GM19468 (cell line): ENCODE results near the gene ARHGAP8.
"Not testable (repeated sequence)": the region's sequence is repeated elsewhere in the genome, so short reads cannot be mapped to it uniquely, and the experiment has no call there.

Experiments used
- ATAC-seq: cut with Tn5 transposase; IDR thresholded peaks from one replicate; pipeline ENCODE4 v1.9.1; 2021; ENCODE audit warnings: mild to moderate bottlenecking, moderate library complexity, moderate number of reproducible peaks; ENCODE audit not compliant: unreplicated experiment; ENCODE audit errors: extremely low read depth

Gene ARHGAP8

DNA sequence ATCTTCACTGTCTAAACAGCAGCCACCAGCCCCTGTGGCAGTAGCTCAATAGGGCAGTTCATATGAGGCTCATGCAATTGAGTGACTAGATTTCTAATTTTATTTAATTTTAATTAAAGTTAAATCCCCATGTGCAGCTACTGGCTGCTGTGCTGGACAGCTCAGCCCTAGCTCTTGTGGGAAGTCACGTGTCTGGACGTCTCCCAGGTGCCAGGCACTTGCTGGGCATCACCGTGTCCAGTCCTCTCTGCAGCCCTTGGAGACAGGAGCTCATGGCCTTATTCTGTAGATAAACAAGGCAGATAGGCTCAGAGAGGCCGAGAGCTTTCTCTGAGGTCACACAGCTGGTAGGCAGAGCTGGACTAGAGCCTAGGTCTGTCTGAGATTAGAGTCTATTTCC lies 95.0 kb downstream of the ARHGAP8 start:
- no peak for ATAC-seq

DNA sequence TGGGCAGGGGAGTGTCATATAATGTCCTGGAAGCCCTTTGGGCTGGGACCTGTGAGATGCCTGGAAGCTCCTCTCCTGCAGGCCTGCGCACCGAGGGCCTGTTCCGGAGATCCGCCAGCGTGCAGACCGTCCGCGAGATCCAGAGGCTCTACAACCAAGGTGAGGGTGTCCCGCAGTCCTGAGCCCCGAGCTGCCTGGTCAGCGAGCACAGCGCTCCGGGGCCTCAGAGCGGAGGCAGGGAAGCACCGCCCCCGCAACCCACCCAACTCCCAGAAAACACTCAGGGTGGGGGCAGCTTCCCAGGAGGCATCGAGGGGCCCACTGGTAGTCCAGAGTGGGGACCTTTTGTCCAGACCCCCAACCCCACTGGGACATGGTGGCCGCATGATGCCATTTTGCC lies 95.5 kb downstream of the ARHGAP8 start:
- no peak for ATAC-seq

DNA sequence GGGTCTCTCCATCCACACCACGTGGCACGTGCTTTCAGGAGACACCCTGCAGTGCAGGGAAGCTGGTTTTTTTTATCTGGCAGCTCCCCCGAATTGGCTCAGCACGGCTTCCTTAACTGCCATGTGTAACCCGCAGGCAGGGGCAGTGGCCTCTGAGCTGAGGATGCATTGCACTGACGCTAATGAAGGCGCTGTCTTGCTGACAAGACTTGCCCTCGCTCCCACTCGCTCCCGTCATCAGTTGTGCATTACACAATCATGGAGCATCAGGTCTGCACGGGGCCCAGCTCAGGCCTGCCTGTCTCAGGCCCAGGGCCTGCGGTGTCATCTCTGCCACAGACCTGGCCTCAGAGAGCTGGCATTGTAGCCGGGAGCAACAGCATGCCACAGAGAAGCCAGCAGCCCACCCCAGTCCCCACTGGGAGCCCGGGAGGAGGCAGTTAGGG lies 95.9 kb downstream of the ARHGAP8 start:
- no peak for ATAC-seq

DNA sequence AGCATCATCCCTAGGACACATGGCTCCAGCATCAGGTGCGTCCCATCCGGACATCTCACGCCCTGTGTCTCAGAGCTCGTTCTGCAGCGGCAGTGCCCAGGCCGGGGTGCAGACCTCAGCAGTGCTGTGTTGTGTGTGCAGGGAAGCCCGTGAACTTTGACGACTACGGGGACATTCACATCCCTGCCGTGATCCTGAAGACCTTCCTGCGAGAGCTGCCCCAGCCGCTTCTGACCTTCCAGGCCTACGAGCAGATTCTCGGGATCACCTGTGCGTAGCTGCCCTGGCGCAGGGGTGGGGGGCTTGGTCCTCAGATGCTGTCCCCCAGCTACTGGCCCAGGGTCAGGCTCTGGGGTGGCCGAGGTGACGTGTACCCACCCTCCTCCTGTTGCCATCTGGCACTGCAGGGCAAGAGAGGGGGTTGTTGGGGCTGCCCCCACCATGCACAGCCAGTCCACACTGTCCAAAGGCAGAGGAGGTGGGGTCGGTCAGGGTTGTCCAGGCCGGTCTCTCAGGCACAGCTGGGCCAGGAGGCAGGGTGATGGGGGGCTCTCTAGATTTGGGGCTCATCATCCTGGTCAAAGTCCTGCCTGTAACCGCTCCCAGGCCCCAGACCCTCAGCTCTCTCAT lies 96.5 kb downstream of the ARHGAP8 start:
- no peak for ATAC-seq

DNA sequence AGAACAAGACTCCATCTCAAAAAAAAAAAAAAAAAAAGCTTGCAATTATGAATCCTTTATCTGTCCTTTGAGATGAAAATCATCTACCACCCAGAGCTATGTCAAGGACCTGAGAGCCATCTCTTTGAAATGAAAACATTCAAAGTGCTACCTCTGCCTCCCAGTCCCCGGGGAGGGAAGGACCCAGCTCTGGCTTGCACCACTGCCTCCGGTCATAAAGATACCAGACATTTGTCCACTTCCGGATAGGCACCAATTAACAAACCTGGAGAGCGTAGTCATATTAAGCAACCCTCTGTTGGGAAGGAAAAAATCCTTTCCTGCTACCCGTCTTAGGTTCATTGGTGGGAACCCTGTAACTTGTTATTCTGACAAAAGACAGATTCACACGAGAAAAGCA lies 98.6 kb downstream of the ARHGAP8 start:
- no peak for ATAC-seq

GRCh38 chr22:44854641-44855040 lies 102.3 kb downstream of the ARHGAP8 start:
- not testable (repeated sequence) for ATAC-seq

DNA sequence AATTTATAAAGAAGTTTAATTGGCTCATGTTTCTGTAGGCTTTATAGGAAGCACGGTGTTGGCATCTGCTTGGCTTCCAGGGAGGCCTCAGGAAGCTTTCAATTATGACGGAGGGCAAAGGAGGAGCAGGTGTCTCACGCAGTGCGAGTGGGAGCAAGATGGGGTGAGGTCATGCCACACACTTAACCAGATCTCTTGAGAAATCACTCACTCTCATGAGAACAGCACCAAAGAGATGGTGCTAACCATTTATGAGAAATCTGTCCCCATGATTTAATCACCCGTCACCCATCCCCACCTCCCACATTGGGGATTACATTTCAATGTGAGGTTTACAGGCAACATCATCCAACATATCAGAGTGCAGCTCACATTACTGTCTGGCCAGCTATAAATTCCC lies 103.5 kb downstream of the ARHGAP8 start:
- ATAC-seq = no peak

DNA sequence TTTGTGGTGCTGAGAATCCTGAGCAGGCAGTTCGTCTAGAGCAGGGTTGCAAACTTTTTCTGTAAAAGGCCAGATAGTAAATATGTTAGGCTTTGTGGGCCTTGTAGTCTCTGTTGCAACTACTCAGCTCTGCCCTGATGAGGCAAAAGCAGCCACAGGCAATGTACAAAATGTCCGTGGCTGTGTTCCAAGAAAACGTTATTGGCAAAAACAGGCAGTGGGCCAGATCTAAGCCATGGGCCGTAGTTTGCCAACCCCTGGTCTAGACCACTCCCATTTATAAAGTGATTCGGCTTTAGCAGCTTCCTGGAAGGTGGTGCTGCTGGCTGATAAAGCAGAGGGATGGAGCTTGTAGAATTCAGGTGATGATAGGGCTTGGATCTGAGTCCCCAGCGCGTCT lies 106.4 kb downstream of the ARHGAP8 start:
- ATAC-seq = not testable (repeated sequence)

DNA sequence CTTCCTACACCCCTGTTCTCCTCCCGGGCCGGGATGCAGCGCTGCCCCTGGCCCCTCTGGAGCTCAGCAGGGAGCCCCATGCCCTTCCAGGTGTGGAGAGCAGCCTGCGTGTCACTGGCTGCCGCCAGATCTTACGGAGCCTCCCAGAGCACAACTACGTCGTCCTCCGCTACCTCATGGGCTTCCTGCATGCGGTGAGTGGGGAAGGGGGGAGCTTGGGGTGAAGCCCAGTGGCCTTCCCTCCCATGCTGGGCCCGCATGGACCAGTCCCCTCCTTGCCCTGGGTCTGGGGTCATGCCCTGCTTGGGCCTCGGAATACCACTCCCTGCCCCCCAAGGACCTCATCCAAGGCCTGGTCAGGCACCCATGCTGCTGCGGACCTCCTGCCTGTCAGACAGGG lies 107.3 kb downstream of the ARHGAP8 start:
- ATAC-seq = no peak

DNA sequence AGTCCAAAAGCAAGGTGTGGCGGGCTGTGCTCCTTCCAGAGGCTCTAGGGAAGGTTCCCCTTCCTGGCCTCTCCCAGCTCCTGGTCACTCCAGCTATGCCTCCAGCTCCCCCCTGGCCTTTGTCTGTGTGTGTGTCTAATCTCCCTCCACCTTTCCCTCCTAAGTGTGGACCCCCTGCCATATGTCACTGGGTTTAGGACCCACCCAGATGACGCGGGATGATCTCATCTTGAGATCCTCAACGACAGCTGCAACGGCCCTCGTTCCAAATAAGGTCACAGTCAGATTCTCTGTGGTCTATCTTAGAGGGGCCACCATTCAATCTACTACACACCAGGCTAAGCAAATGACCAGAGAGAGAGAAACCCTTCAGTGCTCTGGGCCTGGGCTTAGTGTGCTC lies 107.9 kb downstream of the ARHGAP8 start:
- ATAC-seq = no peak

DNA sequence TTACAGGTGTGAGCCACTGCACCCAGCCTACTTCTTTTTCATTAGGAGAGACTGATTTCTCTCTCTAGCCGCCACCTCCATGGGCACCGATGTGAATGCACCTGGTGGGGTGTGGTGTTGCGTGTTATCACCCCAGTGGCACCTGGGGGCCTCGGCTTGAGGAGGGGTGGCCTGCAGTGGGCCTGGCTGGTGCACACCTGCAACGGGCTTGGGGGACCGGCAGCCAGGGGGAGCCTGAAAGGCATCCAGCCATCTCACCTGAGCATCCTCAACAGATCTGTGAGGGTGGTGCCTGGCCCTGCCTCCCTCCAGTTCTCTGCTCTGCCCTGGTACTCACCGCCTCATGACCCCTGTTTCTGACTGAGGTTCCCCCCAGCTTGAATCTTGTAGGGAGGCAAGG lies 108.9 kb downstream of the ARHGAP8 start:
- ATAC-seq = no peak

GRCh38 chr22:44862281-44862680 lies 109.9 kb downstream of the ARHGAP8 start:
- no peak for ATAC-seq

- no peak for ATAC-seq
Observed at GRCh38 chr22:44862981-44863860, 110.8 kb downstream of the ARHGAP8 start.

DNA sequence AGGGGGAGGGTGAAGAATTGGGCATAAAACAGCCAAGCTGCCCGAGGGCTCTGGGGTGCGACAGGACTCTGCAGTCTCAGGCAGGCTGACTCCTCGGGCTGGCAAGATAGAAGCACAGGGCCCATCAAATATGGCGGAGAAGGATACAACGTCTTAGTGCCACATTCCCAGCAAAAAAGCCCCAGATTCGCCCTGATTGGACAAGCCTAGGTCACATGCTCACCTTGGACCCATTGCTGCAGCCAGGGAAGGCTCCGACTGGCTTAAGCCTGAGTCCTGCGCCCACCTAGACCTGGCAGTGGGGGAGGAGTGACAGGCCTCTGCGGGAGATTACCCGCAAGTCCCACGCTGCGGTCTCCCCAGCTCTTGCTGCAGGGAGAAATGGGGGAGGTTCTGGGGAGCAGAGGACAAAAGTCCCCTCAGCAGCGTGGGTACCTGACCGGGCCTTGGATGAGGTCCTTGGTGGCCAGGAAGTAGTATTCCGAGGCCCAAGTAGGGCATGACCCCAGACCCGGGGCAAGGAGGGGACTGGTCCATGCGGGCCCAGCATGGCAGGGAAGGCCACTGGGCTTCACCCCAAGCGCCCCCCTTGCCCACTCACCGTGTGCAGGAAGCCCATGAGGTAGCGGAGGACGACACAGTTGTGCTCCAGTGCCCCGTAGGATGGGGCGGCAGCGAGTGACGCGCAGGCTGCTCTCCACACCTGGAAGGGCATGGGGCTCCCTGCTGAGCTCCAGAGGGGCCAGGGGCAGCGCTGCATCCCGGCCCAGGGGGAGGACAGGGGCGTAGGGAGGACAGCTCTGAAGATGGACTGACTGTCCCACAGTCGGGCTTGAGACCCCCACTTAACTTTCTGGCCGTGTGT lies 113.0 kb downstream of the ARHGAP8 start:
- no peak for ATAC-seq

DNA sequence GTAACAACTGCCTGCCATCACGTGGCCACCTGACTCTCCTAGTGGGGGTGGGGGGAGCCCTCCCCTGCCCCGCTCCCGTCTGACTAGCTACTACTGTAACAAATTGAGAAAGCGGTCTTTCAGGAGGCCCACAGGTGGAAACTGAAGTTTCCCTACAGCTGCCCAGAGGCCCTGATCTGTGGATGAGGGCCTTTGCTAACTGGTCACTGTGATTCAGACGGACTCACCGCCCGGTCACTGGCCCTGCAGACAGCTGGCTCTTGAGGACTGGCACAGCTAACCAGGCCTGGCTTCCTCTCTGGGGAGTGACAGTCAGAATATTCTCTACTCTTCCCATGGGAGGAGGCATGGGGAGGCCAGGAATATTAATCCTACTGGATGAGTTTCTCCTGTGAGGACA lies 116.8 kb downstream of the ARHGAP8 start:
- no peak for ATAC-seq

GRCh38 chr22:44870021-44870420 lies 117.6 kb downstream of the ARHGAP8 start:
- ATAC-seq = no peak

- no peak for ATAC-seq
Observed at GRCh38 chr22:44871782-44872181, 119.4 kb downstream of the ARHGAP8 start.

- no peak for ATAC-seq
Observed at GRCh38 chr22:44876921-44877320, 124.5 kb downstream of the ARHGAP8 start.

- ATAC-seq = no peak
Observed at GRCh38 chr22:44878483-44879300, 126.3 kb downstream of the ARHGAP8 start.

GRCh38 chr22:44879301-44879680 lies 126.9 kb downstream of the ARHGAP8 start:
- ATAC-seq = no peak
